SK-N-SH (cell line): ENCODE results near the gene CHEK2.

Source experiments
- CHD2 ChIP-seq: fragments of 150-350 bp; IDR thresholded peaks from 2 replicates; pipeline ENCODE4 v1.6.1; 2018; ENCODE audit warnings: low read length; ENCODE audit not compliant: partially characterized antibody
- EP300 ChIP-seq, 2 experiments: IDR thresholded peaks; 2 replicates each; pipeline versions ENCODE4 v1.4.0 to v1.6.1; 2012; ENCODE audit warnings: borderline replicate concordance in 1 of 2, low read depth in 1 of 2, low read length in 1 of 2
- GABPA ChIP-seq: IDR thresholded peaks from 2 replicates; pipeline ENCODE4 v1.4.0; 2012; ENCODE audit warnings: low read depth, mild to moderate bottlenecking
- MEF2A ChIP-seq: IDR thresholded peaks from 2 replicates; pipeline ENCODE4 v1.4.0; 2012; ENCODE audit warnings: low read depth, borderline replicate concordance
- MXI1 ChIP-seq: IDR thresholded peaks from 2 replicates; pipeline ENCODE4 v1.6.1; 2012; ENCODE audit warnings: mild to moderate bottlenecking, low read depth, low read length, improper control_type of control experiment
- RFX5 ChIP-seq: IDR thresholded peaks from 2 replicates; pipeline ENCODE4 v1.6.1; 2012; ENCODE audit warnings: mild to moderate bottlenecking, improper control_type of control experiment, low read length
- TAF1 ChIP-seq: IDR thresholded peaks from 2 replicates; pipeline ENCODE4 v1.6.1; 2012; ENCODE audit warnings: low read depth, mild to moderate bottlenecking, low read length, moderate library complexity, borderline replicate concordance
- YY1 ChIP-seq: IDR thresholded peaks from 2 replicates; pipeline ENCODE4 v1.4.0; 2012; ENCODE audit warnings: low read depth, mild to moderate bottlenecking
- TF ChIP-seq, protein P1 (sequence below): IDR thresholded peaks from 2 replicates; pipeline ENCODE4 v1.6.1; 2012; ENCODE audit warnings: mild to moderate bottlenecking, low read depth, low read length, moderate library complexity
- TF ChIP-seq, protein P2 (sequence below): fragments of 200-600 bp; sonication (generic); IDR thresholded peaks from 2 replicates; pipeline ENCODE4 v1.6.1; 2017; ENCODE audit warnings: antibody characterized with exemption, mild to moderate bottlenecking, moderate library complexity
- TF ChIP-seq, protein P3 (sequence below): IDR thresholded peaks from 2 replicates; pipeline ENCODE4 v1.4.0; 2012; ENCODE audit warnings: low read depth
- TF ChIP-seq, protein P4 (sequence below): fragments of 150-350 bp; IDR thresholded peaks from 2 replicates; pipeline ENCODE4 v1.6.1; 2017; ENCODE audit warnings: antibody characterized with exemption, low read length, low read depth, borderline replicate concordance

DNA sequence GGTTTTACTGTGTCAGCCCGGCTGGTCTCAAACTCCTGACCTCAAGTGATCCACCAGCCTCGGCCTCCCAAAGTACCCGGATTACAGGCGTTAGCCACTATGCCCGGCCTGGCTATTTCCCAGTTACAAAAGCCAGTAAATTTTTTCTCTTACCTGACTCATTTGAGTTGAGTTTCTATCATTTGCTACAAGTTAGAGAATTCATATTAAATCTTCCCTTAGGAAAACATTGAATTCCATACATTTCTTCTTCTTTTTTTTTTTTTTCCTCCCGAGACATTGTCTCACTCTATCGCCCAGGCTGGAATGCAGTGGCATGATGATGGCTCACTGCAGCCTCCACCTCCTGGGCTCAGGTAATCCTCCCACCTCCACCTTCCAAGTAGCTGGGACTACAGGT lies 26.0 kb downstream of the CHEK2 start:
- TF ChIP-seq, protein P1, sequence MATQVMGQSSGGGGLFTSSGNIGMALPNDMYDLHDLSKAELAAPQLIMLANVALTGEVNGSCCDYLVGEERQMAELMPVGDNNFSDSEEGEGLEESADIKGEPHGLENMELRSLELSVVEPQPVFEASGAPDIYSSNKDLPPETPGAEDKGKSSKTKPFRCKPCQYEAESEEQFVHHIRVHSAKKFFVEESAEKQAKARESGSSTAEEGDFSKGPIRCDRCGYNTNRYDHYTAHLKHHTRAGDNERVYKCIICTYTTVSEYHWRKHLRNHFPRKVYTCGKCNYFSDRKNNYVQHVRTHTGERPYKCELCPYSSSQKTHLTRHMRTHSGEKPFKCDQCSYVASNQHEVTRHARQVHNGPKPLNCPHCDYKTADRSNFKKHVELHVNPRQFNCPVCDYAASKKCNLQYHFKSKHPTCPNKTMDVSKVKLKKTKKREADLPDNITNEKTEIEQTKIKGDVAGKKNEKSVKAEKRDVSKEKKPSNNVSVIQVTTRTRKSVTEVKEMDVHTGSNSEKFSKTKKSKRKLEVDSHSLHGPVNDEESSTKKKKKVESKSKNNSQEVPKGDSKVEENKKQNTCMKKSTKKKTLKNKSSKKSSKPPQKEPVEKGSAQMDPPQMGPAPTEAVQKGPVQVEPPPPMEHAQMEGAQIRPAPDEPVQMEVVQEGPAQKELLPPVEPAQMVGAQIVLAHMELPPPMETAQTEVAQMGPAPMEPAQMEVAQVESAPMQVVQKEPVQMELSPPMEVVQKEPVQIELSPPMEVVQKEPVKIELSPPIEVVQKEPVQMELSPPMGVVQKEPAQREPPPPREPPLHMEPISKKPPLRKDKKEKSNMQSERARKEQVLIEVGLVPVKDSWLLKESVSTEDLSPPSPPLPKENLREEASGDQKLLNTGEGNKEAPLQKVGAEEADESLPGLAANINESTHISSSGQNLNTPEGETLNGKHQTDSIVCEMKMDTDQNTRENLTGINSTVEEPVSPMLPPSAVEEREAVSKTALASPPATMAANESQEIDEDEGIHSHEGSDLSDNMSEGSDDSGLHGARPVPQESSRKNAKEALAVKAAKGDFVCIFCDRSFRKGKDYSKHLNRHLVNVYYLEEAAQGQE: no peak
- TF ChIP-seq, protein P2, sequence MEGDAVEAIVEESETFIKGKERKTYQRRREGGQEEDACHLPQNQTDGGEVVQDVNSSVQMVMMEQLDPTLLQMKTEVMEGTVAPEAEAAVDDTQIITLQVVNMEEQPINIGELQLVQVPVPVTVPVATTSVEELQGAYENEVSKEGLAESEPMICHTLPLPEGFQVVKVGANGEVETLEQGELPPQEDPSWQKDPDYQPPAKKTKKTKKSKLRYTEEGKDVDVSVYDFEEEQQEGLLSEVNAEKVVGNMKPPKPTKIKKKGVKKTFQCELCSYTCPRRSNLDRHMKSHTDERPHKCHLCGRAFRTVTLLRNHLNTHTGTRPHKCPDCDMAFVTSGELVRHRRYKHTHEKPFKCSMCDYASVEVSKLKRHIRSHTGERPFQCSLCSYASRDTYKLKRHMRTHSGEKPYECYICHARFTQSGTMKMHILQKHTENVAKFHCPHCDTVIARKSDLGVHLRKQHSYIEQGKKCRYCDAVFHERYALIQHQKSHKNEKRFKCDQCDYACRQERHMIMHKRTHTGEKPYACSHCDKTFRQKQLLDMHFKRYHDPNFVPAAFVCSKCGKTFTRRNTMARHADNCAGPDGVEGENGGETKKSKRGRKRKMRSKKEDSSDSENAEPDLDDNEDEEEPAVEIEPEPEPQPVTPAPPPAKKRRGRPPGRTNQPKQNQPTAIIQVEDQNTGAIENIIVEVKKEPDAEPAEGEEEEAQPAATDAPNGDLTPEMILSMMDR: no peak
- no peak for TF ChIP-seq TAF1
- TF ChIP-seq MXI1: no peak
- TF ChIP-seq, protein P3, sequence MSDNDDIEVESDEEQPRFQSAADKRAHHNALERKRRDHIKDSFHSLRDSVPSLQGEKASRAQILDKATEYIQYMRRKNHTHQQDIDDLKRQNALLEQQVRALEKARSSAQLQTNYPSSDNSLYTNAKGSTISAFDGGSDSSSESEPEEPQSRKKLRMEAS: no peak
- TF ChIP-seq CHD2: no peak
- TF ChIP-seq YY1: no peak
- TF ChIP-seq MEF2A: no peak
- no peak for TF ChIP-seq RFX5
- no peak for TF ChIP-seq GABPA
- TF ChIP-seq EP300 (IDR thresholded peaks at IDR 0.05; ENCODE audit: borderline replicate concordance in 1 of 2, low read depth in 1 of 2, low read length in 1 of 2): no peak
- TF ChIP-seq, protein P4, sequence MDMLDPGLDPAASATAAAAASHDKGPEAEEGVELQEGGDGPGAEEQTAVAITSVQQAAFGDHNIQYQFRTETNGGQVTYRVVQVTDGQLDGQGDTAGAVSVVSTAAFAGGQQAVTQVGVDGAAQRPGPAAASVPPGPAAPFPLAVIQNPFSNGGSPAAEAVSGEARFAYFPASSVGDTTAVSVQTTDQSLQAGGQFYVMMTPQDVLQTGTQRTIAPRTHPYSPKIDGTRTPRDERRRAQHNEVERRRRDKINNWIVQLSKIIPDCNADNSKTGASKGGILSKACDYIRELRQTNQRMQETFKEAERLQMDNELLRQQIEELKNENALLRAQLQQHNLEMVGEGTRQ: no peak
